ENCODE measurements around the gene GAGE12G.
"Not testable (repeated sequence)": the region's sequence is repeated elsewhere in the genome, so short reads cannot be mapped to it uniquely, and the experiment has no call there.

DNA sequence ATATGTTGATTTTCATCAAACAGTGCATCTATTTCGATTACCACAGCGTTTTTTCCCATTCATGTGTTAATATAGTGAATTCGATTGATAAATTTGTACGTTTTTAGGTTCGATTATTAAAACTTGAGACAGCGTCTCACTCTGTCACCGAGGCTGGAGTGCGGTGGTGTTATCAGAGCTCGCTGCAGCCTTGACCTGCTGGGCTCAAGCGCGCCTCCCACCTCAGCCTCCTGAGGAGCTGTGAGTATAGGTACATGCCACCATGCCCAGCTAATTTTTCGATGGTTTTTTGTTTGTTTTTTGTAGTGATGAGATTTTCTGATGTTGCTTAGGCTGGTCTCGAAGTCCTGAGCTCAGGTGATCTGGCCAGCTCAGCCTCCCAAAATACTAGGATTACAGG lies 1.0 kb upstream of the GAGE12G start:
- TF ChIP-seq EZH2 (IDR thresholded peaks at IDR 0.05; ENCODE audit: low read length) = not testable (repeated sequence)
- TF ChIP-seq, protein P1, sequence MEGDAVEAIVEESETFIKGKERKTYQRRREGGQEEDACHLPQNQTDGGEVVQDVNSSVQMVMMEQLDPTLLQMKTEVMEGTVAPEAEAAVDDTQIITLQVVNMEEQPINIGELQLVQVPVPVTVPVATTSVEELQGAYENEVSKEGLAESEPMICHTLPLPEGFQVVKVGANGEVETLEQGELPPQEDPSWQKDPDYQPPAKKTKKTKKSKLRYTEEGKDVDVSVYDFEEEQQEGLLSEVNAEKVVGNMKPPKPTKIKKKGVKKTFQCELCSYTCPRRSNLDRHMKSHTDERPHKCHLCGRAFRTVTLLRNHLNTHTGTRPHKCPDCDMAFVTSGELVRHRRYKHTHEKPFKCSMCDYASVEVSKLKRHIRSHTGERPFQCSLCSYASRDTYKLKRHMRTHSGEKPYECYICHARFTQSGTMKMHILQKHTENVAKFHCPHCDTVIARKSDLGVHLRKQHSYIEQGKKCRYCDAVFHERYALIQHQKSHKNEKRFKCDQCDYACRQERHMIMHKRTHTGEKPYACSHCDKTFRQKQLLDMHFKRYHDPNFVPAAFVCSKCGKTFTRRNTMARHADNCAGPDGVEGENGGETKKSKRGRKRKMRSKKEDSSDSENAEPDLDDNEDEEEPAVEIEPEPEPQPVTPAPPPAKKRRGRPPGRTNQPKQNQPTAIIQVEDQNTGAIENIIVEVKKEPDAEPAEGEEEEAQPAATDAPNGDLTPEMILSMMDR (optimal IDR thresholded peaks at IDR 0.05 in 1 of 3, IDR thresholded peaks at IDR 0.05 in 1 of 3, conservative IDR thresholded peaks at IDR 0.05 in 1 of 3; ENCODE audit: extremely low read depth in 1 of 3, insufficient read depth in 2 of 3, low read length in 3 of 3) = not testable (repeated sequence)
